Inflammatory macrophage treated with lipopolysaccharide for 1 hour (primary cell): ENCODE measurements around the gene PDHA1.

Experiments used
- DNase-seq, 2 donors: peaks; one replicate each; pipeline ENCODE4 v3.0.0-alpha.2; 2020 to 2022

Gene PDHA1

DNA sequence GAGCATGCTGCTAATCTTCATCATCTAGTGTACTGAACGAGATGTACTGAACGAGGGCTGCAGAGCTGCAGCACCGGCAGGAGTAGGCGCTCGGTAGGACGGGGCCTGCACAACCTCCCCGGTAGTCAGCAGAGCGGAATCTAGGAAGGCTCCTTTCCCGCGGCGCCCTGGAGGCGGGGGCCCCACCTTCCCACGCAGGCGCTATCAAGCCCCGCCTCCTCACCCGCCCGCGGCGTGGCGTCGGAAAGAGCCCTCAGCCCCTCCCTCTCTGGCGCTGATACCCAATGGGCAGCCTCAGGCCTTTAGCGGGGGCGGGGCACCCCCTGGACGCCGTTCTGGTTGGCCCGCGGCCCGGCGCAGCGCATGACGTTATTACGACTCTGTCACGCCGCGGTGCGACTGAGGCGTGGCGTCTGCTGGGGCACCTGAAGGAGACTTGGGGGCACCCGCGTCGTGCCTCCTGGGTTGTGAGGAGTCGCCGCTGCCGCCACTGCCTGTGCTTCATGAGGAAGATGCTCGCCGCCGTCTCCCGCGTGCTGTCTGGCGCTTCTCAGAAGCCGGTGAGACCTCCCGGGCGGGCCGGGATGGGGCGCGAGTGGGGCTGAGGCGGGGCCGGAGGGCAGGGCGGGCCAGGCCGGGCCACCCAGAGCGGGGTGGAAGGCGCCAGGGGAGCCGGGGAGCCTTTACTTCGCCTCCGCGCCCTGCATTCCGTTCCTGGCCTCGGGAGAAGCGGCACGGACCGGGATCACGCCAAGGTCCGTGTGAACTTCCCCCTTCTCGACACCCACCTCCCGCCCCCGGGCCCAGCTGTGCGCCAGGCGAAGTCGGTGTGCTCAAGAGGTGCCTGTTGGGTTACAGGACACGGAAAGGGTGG is at the start of gene PDHA1:
Gene PDHA1, plus strand, starts transcription at position 393 of the 874 bp plus-strand sequence. Its CDS starts 111 bp downstream, at position 504.
- DNase-seq = peak; percentile 90 to 91

DNA sequence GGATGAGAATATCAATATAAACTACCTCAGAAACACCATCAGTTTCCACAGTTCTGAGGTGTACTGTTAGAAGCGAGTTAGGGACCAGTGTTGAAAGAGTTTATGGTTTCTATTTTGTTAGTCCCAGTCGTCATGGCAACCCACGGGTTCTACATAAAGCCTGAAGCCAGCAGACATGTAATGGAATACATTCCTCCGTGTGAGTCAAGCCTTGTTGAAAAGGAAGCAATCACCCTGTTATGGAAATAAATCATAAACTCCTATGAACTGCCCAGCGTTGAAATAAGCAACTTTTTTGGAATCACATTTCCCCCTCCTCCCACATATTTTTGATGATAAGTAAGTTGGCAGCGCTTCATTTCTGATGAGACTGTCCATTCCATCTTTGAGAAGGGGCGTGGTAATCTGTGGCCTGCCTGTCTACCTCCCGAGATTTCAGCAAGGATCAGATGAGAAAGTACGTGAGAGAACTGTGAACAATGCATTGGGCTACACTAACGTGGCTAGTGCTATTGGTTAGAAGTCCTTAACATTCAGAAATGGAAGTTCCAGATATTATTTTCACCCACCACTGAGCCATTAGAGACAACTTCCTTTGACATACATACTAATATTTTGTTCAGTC is 40.4 kb upstream of the PDHA1 start:
- no peak for DNase-seq

DNA sequence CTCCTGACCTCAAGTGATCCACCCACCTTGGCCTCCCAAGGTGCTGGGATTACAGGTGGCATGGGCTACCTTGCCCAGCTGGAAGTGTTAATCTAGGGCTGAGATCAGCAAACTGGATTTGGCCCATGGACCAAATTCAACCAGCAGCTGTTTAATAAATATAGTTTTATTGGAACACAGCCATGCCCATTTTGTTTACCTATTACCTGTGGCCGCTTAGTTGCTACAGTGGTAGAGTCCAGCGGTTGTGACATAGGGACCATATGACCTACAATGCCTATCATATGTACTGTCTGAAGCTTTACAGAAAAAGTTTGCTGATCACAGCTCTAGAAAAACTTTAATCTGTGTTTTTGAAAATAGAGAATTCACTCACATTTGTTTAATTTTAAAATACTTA is 17.2 kb upstream of the PDHA1 start:
- DNase-seq = no peak

DNA sequence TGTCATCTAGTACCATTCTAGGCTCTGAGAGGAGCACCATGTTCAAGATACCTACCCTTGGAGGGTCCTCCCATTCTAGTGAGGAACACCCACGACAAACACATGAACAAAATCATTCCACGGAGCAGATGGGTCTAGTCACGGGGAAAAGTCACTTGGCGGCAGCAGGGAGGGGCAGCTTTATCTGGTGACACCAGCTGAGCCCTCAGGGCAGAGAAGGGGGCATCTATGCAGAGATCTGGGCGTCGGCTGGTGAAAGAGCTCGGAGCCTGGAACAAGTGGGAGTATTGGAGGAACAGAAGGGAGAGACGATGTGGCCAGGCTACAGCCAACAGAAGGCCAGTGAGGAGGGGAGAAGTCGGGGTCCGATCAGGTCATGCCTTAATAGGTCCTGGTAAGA is 11.9 kb upstream of the PDHA1 start:
- no peak for DNase-seq

DNA sequence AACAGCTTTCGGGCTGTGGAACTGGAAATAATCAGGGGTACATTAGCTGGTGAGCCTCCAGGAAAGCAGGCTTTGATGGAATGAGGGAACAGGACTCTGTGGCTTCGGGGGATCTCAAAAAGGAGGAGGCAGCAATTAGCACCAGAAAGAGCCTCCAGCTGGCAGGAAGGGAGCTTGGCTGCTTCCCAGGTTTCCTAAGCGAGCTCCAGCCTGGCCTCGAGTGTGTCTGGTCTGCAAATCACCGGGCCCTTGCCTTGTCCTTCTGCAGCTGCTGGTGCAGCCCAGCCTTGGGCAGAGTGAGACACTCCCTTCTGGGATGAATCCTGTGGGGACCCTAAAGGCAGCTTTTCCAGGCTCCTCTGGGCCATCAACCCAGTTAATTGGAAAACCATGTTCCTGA is 10.7 kb upstream of the PDHA1 start:
- no peak for DNase-seq

DNA sequence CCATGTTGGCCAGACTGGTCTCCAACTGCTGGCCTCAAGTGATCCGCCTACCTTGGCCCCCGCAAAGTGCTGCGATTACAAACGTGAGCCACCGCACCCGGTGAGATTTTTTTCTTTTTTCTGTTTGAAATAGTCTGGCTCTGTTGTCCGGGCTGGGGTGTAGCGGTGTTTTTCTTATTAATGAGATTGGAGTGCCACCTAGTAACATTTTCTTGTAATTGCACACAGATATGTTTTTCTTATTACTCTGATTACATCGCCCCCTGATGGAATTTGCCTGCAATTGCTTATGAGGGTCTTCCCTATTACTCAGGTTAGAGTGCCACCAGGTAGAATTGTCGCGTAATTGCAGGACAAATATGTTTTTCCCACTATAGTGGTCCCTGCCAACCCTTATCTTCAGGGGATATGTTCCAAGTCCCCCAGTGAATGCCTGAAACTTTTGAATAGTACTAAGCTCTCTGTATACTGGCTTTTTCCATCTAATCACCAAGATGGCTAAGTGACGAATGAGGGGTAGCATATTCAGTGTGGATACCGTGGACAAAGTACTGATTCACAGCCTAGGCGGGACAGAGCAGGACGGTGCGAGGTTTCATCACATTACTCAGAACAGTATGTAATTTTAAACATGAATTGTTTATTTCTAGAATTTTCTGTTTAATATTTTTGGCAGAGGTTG is 8.6 kb upstream of the PDHA1 start:
- DNase-seq = peak; percentile 46 to 55

DNA sequence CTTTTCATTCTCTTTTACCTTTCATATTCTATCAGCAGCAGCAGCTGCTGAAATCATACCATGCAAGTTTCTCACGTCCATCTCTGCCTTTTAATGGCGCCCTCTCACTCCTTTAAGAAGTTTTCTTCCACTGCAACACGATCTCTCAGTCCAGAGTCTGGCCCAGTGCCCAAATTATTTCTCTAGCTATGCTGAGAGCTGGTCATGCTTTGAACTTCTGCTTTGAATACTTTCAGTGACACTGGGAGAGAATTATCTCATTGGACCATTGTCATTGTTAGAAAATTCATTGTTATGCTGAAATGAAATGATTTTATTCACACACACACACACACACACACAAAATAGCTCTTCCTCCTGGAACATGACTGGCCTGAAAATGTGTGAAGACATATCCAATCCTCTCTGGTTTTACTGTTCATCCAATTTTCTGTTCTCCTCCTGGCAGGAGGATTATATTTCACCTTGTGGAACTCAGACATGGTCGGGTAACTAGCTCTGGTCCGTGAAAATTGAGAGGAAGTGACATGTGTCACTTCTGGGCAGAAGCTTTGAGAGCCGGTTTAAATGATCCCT is 1.3 kb upstream of the PDHA1 start:
- DNase-seq = peak; percentile 37 to 49

DNA sequence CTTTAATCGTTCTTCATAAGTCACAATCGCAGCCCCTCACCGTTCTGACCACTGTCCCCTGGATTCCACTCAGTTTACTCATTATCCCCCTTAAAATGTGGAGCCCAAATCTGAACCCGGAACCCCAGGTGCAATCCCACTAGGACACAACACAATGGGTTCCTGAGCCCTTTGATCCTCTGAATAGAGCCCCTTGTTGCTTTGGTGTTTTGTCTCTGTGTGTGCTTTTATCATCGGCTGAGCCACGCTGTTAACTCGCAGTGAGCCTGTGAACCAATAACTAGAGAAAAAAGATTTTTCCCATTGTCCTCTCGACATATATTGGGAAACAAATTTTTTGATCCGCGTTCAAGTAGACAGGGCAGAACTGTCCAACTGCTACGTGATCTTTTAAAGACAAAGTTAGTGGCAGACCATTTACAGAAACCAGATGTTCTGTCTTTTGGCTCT is 617 bp upstream of the PDHA1 start:
- no peak for DNase-seq

DNA sequence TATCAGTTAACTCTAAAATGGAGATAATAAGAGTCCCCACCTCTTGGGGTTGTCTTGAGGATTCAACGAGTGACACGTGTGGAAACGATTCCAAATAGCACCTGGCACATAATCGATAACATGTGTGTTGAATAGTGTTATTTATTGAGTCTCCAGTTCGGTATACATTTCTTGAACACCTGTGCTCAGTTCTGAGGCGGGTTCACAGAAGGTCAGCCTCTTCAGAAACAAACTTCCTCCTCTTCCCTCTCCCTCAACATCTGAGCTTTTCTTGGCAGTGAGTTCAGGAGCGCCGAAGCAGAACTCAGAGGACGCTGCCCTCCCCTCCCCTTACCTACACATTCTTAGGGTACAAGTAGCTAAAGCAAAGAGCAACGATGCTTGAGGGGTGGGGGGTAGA is 934 bp downstream of the PDHA1 start:
- no peak for DNase-seq

DNA sequence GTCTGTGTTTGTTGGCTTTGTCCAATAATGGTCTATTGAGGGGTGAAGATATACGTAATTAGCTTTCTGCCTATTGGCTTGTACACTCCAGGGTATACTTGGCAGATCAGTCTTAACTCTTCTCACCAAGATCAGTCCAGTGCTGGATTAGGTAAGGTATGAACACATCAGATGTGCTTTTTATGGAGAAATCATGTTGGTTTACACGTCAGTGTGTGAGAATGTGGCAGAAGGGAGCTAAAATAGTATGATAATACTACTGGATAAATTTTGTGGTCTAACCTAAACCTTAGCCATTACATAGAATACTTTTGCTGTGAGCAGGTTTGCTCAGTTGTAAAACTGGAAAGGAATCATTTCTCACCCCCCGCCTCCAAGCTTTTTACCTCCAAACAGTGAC is 4.2 kb downstream of the PDHA1 start:
- DNase-seq = no peak

DNA sequence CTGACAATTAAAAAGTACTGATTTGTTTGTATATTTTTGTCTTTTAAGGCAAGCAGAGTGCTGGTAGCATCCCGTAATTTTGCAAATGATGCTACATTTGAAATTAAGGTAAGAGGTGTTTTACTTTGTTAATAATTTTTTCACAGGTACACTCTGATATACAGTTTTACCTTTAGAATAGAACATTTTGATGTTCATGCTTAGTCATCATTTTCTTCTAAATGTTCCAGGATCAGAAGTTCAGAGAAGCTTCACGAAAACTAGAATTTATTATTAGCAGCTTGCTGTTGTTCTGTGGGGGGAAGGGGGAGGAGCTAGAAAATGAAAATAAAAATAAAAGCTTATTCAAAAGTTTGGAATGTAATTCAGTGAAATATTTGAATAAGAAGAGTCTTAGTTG is 5.5 kb downstream of the PDHA1 start:
- no peak for DNase-seq

DNA sequence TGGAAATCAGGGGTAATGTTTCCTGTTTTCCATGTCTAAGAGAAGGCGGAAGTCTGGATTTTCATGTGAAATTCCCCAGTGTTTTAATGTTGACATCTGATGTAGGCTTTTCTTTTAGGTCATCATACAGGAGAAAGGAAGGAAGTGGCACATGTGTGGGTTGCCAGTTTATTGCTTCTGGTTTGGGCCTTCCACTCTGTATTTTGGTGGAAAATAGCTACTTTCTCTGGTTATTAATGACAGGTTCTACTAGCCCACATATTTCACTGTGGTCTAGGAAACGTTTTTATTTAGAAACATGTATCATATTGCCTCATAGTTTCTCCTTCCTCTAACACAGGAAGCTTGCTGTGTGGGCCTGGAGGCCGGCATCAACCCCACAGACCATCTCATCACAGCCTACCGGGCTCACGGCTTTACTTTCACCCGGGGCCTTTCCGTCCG is 7.2 kb downstream of the PDHA1 start:
- DNase-seq = peak; percentile 66 to 89

DNA sequence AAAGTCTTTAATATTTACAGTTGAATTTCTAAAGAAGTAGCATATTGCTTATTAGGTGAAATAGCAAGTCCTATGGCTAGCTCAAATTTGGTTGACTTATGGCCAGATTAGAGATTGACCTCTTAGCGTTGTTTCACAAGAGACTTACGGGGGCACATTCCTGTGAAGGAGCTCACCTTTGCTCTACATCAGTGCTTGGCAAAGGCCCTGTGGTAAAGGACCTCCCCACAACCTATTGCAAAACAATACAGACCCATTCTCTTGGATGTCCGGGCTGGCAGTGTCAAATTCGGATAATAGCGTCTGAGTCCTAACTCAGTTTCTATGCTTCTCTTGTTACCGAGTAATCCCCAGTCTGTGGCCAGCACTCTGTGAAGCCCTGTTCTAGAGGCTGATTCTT is 10.9 kb downstream of the PDHA1 start:
- no peak for DNase-seq

DNA sequence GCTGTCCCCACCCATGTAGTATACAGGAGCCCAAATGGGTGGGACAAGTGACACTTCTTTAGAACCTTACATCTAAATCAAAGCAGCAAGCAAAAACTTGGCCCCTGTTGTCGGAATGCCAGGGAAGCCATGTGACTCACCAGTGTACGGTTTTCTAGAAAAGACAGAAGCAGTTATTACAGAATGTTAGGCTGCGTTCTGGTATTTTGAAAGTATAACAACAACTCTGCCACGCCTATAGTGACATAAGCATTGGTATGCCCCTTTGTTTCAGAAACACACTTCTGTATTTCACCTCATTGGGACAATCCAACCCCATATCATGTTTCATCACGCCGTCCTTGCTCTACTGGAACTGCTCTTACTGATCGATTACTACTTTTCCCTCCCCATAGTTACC is 14.8 kb downstream of the PDHA1 start:
- DNase-seq = peak; percentile 38 to 62

DNA sequence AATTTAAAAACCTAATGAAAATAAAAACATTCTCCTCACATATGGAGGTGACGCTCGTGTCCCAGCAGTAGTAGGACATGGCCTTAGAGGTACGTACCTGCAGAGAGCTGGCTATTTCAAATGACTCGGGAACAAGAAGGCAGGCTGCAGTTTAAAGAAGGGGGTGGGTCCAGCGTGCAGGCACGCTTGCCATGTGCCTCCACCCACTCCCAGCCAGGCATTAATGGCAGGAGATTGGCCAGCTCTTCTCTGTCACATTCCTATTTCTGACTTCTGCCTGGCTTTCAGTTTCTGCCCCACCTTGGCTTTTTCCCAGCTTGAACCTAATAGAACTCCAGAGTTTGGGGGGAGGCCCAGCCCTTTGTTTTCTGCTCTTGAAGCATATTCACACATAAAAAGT is 17.2 kb downstream of the PDHA1 start:
- no peak for DNase-seq

DNA sequence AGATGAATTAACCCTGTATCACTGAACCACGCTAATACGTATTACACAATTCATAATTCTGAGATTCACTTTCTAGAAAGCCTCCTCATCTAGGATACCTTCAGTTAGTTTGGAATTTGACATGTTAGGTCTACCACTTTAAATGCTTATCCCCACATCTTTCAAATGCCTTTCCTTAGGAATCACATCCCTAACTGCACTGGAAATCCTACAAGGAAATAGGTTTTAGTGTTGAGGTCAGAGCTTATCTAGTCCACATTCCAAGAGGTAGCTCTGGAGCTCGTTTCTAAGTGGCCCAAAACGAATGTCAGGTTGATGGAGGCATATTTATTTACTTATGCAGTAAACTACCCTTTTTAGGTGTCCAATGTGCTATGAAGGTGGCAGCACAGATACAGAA is 18.0 kb downstream of the PDHA1 start:
- DNase-seq = no peak

DNA sequence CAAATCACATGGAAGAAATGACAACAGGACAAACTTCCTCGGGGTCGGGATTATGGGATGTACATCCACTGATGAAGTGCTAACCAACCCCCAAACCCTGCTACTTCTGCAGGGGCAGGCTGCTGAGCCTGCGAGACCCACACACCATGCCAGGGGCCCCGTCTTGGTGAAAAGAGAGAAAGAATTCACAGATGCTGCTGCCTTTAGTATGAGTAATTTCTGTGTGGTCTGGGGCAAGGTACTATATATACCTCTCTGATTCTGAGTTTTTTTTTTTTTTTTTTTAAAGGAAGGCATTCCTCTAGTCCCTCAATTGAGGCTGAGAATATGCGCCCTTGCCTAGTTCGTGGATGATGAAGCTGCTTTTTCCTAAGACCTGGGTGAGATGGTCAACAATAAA is 24.8 kb downstream of the PDHA1 start:
- DNase-seq = no peak

DNA sequence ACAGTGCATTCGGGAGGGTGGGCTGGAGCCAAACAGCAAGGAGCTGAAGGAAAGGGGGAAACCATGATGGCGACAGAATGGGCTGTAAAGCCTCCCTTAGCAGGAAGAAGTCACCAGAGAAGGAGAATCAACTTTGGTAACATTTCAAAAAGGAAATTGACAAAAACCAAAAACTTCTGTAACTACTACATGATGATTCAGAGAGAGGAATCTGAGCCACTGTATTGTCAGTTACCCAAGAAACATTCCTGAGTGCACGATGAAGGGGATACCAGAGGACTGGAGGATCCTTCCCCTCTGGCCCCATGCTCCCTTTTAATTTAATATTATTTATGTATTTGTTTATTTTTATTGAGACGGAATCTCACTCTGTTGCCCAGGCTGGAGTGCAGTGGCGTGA is 26.3 kb downstream of the PDHA1 start:
- DNase-seq = peak; percentile 27 to 28

DNA sequence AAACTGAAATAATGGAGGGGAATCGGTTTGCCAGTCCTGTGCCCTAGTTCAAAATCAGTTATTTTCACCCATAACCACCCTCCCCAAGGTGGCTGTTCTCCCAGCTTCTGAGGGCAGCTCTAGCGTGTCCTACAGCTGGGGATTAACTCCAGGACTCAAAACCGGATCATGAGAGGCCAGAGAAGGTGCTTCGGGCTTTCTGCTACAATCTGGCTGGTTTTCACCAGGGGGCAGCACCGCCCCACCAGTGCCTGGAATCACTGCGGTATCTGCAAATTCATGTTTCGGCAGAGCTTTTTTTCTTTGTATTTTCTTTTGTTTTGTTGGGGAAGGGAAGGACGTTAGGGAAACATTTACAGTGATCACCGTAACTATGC is 28.4 kb downstream of the PDHA1 start:
- DNase-seq = peak; percentile 35 to 70

DNA sequence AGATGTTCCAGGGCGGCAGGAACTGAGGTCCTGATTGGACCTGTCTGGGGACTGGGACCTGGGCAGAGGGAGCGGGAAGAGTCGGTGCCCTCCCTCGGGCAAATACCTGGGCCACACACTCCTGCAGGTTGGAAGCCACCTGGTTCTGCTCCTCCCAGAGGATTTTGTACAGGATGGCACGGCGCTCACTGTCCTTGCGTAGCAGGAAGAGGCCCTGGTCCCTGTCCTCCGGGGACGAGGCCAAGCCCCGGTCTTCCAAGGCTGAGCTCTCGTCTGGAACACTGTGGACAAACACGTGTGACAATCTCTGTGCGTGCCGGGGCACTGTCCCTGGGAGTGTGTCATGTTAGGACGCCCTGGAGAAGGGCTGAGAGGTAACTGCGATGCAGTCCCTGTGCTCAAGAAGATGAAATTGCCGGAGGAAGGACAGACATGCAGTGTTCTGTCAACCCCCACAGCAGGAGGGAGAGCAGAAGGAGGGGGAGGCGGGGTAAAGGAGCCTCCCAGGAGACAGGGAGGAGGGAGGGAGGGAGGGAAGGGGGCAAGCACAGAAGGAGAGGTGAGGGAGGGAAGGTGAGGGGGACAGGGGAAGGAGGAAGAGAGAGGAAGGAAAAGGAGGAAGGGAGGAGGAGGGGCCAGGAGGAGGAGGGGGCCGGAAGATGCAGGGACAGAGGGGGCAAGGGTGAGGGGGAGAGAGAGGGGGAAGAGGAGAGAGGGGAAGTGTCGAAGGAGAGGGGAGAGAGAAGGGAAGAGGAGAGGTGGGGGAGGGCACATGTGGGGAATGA is 29.0 kb downstream of the PDHA1 start:
- DNase-seq = no peak

DNA sequence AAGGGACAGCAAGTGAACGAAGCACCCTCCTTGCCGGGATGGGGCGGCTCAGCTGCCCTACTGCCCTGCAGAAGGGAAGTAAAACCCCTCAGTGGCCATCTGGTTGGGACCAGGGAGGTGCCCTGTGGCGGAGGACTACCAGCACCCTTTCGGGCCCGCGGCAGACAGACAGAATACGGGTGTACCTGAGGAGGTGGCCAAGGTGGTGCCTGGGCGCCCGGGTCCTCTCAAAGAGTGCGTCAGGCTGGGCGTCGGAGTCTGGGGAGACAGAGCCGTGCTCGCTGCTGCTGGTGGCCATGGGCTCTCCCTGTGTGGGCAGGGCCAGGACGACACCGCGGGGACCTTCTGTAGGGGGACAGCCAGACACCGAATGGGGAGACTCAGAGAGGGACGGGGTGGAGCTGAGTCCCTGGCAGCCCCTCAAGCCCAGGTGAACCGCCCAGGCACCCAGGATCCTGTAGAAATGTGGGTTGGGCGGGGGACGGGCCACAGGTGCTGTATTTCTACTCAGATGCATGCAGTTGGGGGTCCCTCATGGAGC is 29.7 kb downstream of the PDHA1 start:
- DNase-seq = no peak

DNA sequence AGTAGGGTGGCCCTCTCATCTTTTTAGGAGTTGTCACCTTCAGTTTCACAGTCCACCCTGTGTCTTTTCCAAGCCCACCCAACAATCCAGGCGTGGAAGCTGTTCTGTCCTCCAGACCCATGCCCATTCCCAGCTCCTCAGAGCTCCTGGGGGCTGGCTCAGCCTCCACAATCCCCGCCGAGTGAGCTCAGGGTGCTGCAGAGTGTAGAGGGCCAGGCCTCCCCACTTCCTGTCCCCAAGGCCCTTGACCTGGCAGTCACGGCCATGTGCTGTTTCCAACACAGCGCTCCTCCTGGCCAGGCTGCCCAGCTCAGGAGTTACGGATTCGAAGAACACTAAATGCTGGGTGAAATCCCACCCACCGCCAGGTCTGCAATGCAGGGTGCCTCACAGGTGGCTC is 31.8 kb downstream of the PDHA1 start:
- DNase-seq = no peak
